Measurements from ENCODE around the gene TMEM59. TPM values are rescaled to one million over a fixed set of nuclear protein-coding genes. Genes with fewer than 3 reads are reported as not detected.

The TMEM59 gene
- total RNA-seq, 1 donor from 2014 or later = 195 TPM

- Mint-ChIP-seq H3K4me3 (ENCODE audit: unreplicated experiment) (no peak overlapping the region), H3K27me3 (ENCODE audit: unreplicated experiment) (peaks cover 10% of the 10 kb centered on the region), H3K36me3 (ENCODE audit: low read depth, unreplicated experiment) (no peaks in the 10 kb centered on the region), H3K9me3 (ENCODE audit: unreplicated experiment) (no peaks in the 10 kb centered on the region), H3K4me1 (ENCODE audit: unreplicated experiment) (no peaks in the 10 kb centered on the region), H3K27ac (ENCODE audit: unreplicated experiment) (no peak overlapping the region)
- DNase-seq (ENCODE audit: low spot score) = no peak
- TF ChIP-seq, protein P1, sequence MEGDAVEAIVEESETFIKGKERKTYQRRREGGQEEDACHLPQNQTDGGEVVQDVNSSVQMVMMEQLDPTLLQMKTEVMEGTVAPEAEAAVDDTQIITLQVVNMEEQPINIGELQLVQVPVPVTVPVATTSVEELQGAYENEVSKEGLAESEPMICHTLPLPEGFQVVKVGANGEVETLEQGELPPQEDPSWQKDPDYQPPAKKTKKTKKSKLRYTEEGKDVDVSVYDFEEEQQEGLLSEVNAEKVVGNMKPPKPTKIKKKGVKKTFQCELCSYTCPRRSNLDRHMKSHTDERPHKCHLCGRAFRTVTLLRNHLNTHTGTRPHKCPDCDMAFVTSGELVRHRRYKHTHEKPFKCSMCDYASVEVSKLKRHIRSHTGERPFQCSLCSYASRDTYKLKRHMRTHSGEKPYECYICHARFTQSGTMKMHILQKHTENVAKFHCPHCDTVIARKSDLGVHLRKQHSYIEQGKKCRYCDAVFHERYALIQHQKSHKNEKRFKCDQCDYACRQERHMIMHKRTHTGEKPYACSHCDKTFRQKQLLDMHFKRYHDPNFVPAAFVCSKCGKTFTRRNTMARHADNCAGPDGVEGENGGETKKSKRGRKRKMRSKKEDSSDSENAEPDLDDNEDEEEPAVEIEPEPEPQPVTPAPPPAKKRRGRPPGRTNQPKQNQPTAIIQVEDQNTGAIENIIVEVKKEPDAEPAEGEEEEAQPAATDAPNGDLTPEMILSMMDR (IDR thresholded peaks at IDR 0.05; ENCODE audit: unreplicated experiment) = no peak
These were observed 40.1 kb downstream of the TMEM59 start for GRCh38 chr1:54012863-54013262.

DNA sequence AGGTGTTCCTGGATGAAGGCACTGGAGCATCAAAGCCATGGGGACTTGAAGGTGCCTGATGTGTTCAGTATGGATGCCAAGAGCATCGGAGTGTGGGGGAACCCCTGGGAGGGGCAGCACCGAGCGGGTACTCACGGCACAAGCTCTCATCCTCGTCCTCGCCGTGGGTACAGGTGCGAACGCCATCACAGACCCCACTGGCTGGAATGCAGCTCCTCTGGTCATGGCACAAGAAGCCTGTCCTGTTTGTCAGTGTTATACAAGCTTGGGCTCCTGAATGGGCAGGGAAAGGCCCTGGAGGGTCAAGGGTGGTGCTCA lies 41.0 kb downstream of the TMEM59 start:
- no peak for DNase-seq (ENCODE audit: low spot score)
- H3K27me3 Mint-ChIP-seq (ENCODE audit: unreplicated experiment) = peaks cover 10% of the 10 kb centered on the region
- H3K27ac Mint-ChIP-seq (ENCODE audit: unreplicated experiment) = no peak overlapping the region
- no peaks in the 10 kb centered on the region for H3K9me3 Mint-ChIP-seq (ENCODE audit: unreplicated experiment)
- peaks cover 1% of the 10 kb centered on the region for H3K4me1 Mint-ChIP-seq (ENCODE audit: unreplicated experiment)
- H3K4me3 Mint-ChIP-seq (ENCODE audit: unreplicated experiment) = no peak overlapping the region
- H3K36me3 Mint-ChIP-seq (ENCODE audit: low read depth, unreplicated experiment) = no peaks in the 10 kb centered on the region
- TF ChIP-seq, protein P1 (IDR thresholded peaks at IDR 0.05; ENCODE audit: unreplicated experiment) = no peak

DNA sequence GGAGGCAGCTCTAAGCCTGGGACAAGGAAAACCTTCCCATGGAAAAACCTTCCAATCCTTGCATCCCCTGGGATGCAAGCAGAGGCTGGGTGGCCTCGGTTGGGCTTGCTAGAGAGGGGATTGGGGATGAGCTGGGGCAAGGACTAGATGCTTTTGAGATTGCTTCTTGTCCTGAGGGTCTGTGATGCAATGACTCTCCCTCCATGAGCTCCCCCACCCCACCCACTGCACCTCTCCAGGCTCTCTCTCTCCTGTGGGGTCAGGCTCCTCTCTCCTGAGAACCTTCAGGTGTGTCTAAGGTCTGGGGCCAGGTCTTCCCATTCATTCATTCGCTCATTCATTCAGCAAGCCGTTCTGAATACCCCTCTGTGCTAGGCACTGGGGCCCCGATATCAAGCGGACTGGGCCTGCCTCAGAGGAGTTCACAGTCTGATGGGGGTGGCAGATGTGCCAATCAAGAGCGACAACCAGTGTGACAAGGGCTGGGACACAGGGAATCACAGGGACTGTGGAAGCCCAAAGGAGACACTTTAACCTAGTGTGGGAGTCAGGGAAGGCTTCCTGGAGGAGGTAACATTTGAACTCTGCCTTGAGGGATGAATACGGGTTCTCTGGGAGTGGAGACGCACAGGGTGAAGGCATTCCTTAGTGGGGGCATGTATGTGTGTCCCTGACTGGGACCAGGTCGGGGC lies 41.5 kb downstream of the TMEM59 start:
- no peak overlapping the region for H3K27ac Mint-ChIP-seq (ENCODE audit: unreplicated experiment)
- TF ChIP-seq, protein P1 (IDR thresholded peaks at IDR 0.05; ENCODE audit: unreplicated experiment) = no peak

DNA sequence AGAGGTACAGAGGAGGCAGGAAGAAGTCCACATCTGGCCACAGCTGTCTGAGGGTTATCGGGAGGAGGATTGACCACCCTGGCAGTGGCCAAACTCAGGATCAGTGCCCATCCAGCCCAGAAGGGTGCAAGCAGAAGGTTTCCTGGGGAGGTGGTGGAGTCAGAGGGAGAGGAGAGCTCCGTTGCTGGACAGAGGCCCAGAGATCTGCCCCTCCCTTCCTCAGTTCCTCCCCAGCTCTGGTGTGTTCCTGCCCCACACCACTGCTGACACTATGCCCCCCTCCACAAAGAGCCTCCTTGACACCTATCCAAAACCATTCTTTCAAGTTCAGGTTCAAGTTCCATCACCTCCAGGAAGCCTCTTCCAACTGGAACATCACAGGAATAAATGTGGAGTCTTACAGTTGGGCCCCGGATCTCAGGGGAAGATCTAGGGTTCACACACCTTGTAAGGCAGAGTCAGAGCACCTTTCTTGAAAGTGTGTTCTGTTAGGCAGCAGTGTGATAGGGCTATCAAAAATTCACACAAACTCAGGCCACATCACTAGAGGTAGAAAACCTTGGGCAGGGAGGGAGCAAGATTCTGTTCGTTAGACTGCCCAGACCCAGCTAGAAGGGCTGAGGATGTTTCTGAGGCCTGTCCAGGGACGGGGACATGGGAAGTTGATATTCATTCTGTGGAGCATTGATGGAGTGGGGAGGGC lies 42.4 kb downstream of the TMEM59 start:
- H3K36me3 Mint-ChIP-seq (ENCODE audit: low read depth, unreplicated experiment) = peaks cover 2% of the 10 kb centered on the region
- peaks cover 12% of the 10 kb centered on the region for H3K27me3 Mint-ChIP-seq (ENCODE audit: unreplicated experiment)
- no peak for DNase-seq (ENCODE audit: low spot score)
- TF ChIP-seq, protein P1 (IDR thresholded peaks at IDR 0.05; ENCODE audit: unreplicated experiment) = no peak
- H3K4me3 Mint-ChIP-seq (ENCODE audit: unreplicated experiment) = no peak overlapping the region
- no peaks in the 10 kb centered on the region for H3K9me3 Mint-ChIP-seq (ENCODE audit: unreplicated experiment)
- H3K27ac Mint-ChIP-seq (ENCODE audit: unreplicated experiment) = peak overlapping the region; percentile 41
- H3K4me1 Mint-ChIP-seq (ENCODE audit: unreplicated experiment) = peaks cover 2% of the 10 kb centered on the region

More for the DNA sequence above, 41.5 kb downstream of the TMEM59 start:
- peaks cover 10% of the 10 kb centered on the region for H3K27me3 Mint-ChIP-seq (ENCODE audit: unreplicated experiment)
- no peaks in the 10 kb centered on the region for H3K36me3 Mint-ChIP-seq (ENCODE audit: low read depth, unreplicated experiment)
- DNase-seq (ENCODE audit: low spot score) = no peak
- peaks cover 2% of the 10 kb centered on the region for H3K4me1 Mint-ChIP-seq (ENCODE audit: unreplicated experiment)
- H3K4me3 Mint-ChIP-seq (ENCODE audit: unreplicated experiment) = no peak overlapping the region
- H3K9me3 Mint-ChIP-seq (ENCODE audit: unreplicated experiment) = no peaks in the 10 kb centered on the region

GRCh38 chr1:54009406-54009805 lies 43.6 kb downstream of the TMEM59 start:
- TF ChIP-seq, protein P1 (IDR thresholded peaks at IDR 0.05; ENCODE audit: unreplicated experiment) = no peak
- H3K4me3 Mint-ChIP-seq (ENCODE audit: unreplicated experiment) = no peak overlapping the region
- peaks cover 2% of the 10 kb centered on the region for H3K4me1 Mint-ChIP-seq (ENCODE audit: unreplicated experiment)
- DNase-seq (ENCODE audit: low spot score) = no peak
- H3K27me3 Mint-ChIP-seq (ENCODE audit: unreplicated experiment) = peaks cover 14% of the 10 kb centered on the region
- H3K27ac Mint-ChIP-seq (ENCODE audit: unreplicated experiment) = no peak overlapping the region
- H3K36me3 Mint-ChIP-seq (ENCODE audit: low read depth, unreplicated experiment) = peaks cover 4% of the 10 kb centered on the region
- H3K9me3 Mint-ChIP-seq (ENCODE audit: unreplicated experiment) = no peaks in the 10 kb centered on the region
